ENCODE data around the gene ARHGEF6. TPM values are rescaled to one million over a fixed set of nuclear protein-coding genes. Genes with fewer than 3 reads are reported as not detected.

The ARHGEF6 gene
- polyA plus RNA-seq, 1 donor from 2014 or later = 1.8 TPM

GRCh38 chrX:136780241-136780640 is 491 bp downstream of the ARHGEF6 start:
- Histone ChIP-seq H2AFZ (ENCODE audit: low read depth, low read length) (no peak overlapping the region), H3K4me2 (ENCODE audit: low read length) (no peak overlapping the region), H3K9me3 (ENCODE audit: low read length) (no peaks in the 10 kb centered on the region), H4K20me1 (ENCODE audit: insufficient read depth) (no peaks in the 10 kb centered on the region), H3K79me2 (replicated peaks; ENCODE audit: insufficient read depth, low read length) (no peaks in the 10 kb centered on the region), H3K36me3 (ENCODE audit: insufficient read depth, low read length) (no peaks in the 10 kb centered on the region), H3F3A (ENCODE audit: insufficient read depth, low read length, poor library complexity, severe bottlenecking) (no peaks in the 10 kb centered on the region), H3K27me3 (ENCODE audit: insufficient read depth, low read depth, low read length) (no peaks in the 10 kb centered on the region), H3K27ac (ENCODE audit: low read length) (no peak overlapping the region), H3K4me3 (ENCODE audit: low read length) (no peak overlapping the region), H3K9ac (ENCODE audit: low read length) (no peak overlapping the region), H3K9me2 (ENCODE audit: insufficient read depth, low read length) (no peaks in the 10 kb centered on the region)
- TF ChIP-seq EP300 (conservative IDR thresholded peaks at IDR 0.05; ENCODE audit: poor library complexity, severe bottlenecking) (no peak), TAF1 (IDR thresholded peaks at IDR 0.05; ENCODE audit: low read depth) (no peak), EZH2 (IDR thresholded peaks at IDR 0.05; ENCODE audit: borderline replicate concordance, insufficient read depth, low read length, poor library complexity, severe bottlenecking) (no peak), MXI1 (conservative IDR thresholded peaks at IDR 0.05; ENCODE audit: poor library complexity, severe bottlenecking) (no peak), CTCF (IDR thresholded peaks at IDR 0.05; ENCODE audit: poor library complexity, severe bottlenecking) (no peak), REST (IDR thresholded peaks at IDR 0.05; ENCODE audit: borderline replicate concordance) (no peak), RAD21 (conservative IDR thresholded peaks at IDR 0.05) (no peak)

GRCh38 chrX:136779346-136779781 is 1.4 kb downstream of the ARHGEF6 start:
- H3K36me3 ChIP-seq (ENCODE audit: insufficient read depth, low read length) = no peaks in the 10 kb centered on the region
- H3K9me3 ChIP-seq (ENCODE audit: low read length) = no peaks in the 10 kb centered on the region
- H3K4me3 ChIP-seq (ENCODE audit: low read length) = no peak overlapping the region
- H4K20me1 ChIP-seq (ENCODE audit: insufficient read depth) = no peaks in the 10 kb centered on the region
- no peaks in the 10 kb centered on the region for H3F3A ChIP-seq (ENCODE audit: insufficient read depth, low read length, poor library complexity, severe bottlenecking)
- TF ChIP-seq REST (IDR thresholded peaks at IDR 0.05; ENCODE audit: borderline replicate concordance) = no peak
- no peak for TF ChIP-seq EZH2 (IDR thresholded peaks at IDR 0.05; ENCODE audit: borderline replicate concordance, insufficient read depth, low read length, poor library complexity, severe bottlenecking)
- TF ChIP-seq RAD21 (conservative IDR thresholded peaks at IDR 0.05) = no peak
- no peak for TF ChIP-seq POLR2AphosphoS5 (IDR thresholded peaks at IDR 0.05)
- TF ChIP-seq CTCF (IDR thresholded peaks at IDR 0.05; ENCODE audit: poor library complexity, severe bottlenecking) = no peak
- no peak for TF ChIP-seq TAF1 (IDR thresholded peaks at IDR 0.05; ENCODE audit: low read depth)
- no peak for TF ChIP-seq MXI1 (conservative IDR thresholded peaks at IDR 0.05; ENCODE audit: poor library complexity, severe bottlenecking)
- TF ChIP-seq SMC3 (conservative IDR thresholded peaks at IDR 0.05; ENCODE audit: poor library complexity) = no peak
- no peak for TF ChIP-seq EP300 (conservative IDR thresholded peaks at IDR 0.05; ENCODE audit: poor library complexity, severe bottlenecking)
- H3K9me2 ChIP-seq (ENCODE audit: insufficient read depth, low read length) = no peaks in the 10 kb centered on the region
- no peaks in the 10 kb centered on the region for H3K79me2 ChIP-seq (replicated peaks; ENCODE audit: insufficient read depth, low read length)
- no peak overlapping the region for H3K27ac ChIP-seq (ENCODE audit: low read length)
- H2AFZ ChIP-seq (ENCODE audit: low read depth, low read length) = no peak overlapping the region
- H3K4me2 ChIP-seq (ENCODE audit: low read length) = no peak overlapping the region
- no peak overlapping the region for H3K9ac ChIP-seq (ENCODE audit: low read length)
- no peaks in the 10 kb centered on the region for H3K27me3 ChIP-seq (ENCODE audit: insufficient read depth, low read depth, low read length)
